ENCODE results near the gene AQR. TPM values are rescaled to one million over a fixed set of nuclear protein-coding genes. Genes with fewer than 3 reads are reported as not detected.

AQR gene
- total and polyA plus RNA-seq, 2 of the 8 experiments (the other 6 are each of a cell fraction or from before 2014, with no cell fraction given): 34.5 to 57.6 TPM

DNA sequence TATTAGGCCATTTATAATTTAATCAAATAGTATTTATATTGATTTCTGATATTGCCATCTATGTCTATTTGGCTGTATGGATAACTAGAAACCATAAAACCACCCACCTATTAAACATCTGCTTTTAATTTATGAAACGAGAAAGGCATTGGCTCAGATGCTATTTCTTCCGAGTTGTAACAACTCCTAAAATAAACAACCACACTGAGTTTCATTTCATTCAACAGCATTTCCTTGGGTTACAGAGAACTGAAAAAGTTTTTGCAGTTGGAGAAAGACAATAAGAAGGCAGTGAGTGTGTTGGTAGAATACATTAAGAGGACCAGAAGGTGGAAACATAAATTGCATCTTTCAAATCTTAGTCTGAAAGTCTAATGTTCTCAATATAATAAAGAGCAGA lies 79.1 kb downstream of the AQR start:
- Histone ChIP-seq H3K4ac (replicated peaks; ENCODE audit: insufficient read length, low read depth, low read length) (no peak overlapping the region), H3K4me3 (ENCODE audit: extremely low read depth in 1 of 4, insufficient read depth in 2 of 4, low read depth in 3 of 4, low read length in 4 of 4) (no peak overlapping the region), H4K5ac (ENCODE audit: insufficient read length, low read depth, low read length) (no peak overlapping the region), H3K14ac (ENCODE audit: insufficient read length) (no peak overlapping the region), H3K23me2 (ENCODE audit: low read depth, low read length) (no peaks in the 10 kb centered on the region), H3K79me2 (ENCODE audit: control insufficient read depth in 1 of 2, insufficient read depth in 2 of 2, low read length in 2 of 2) (no peaks in the 10 kb centered on the region), H2AK5ac (ENCODE audit: low read depth, low read length) (no peak overlapping the region), H2AFZ (ENCODE audit: low read length) (no peak overlapping the region), H4K8ac (ENCODE audit: extremely low read depth, insufficient read depth, low read length) (no peak overlapping the region), H2BK12ac (ENCODE audit: low read depth, low read length) (no peak overlapping the region), H3K79me1 (ENCODE audit: low read depth, low read length) (no peaks in the 10 kb centered on the region), H3K9ac (replicated peaks in 1 of 4; ENCODE audit: extremely low read depth in 1 of 4, low read depth in 3 of 4, low read length in 3 of 4) (no peak overlapping the region), H2BK5ac (ENCODE audit: low read depth, low read length) (no peak overlapping the region), H3K27ac (ENCODE audit: low read depth, low read length) (no peak overlapping the region), H2BK120ac (replicated peaks; ENCODE audit: low read depth, low read length) (no peak overlapping the region), H2BK20ac (ENCODE audit: low read length) (no peak overlapping the region), H4K20me1 (replicated peaks in 1 of 2; ENCODE audit: control insufficient read depth in 1 of 2, insufficient read depth in 2 of 2, low read length in 2 of 2) (no peaks in the 10 kb centered on the region), H4K91ac (replicated peaks; ENCODE audit: insufficient read length, low read length) (no peak overlapping the region), H3K36me3 (ENCODE audit: control insufficient read depth in 2 of 4, insufficient read depth in 4 of 4, low read length in 3 of 4) (peaks cover 5 to 51% (median 16%) of the 10 kb centered on the region in 4 experiments; a peak in 7 of 8 replicates), H3K27me3 (replicated peaks in 1 of 4; ENCODE audit: control insufficient read depth in 3 of 4, extremely low read depth in 1 of 4, insufficient read depth in 3 of 4, low read length in 3 of 4) (no peaks in the 10 kb centered on the region), H3K23ac (ENCODE audit: insufficient read length) (no peak overlapping the region), H3K56ac (replicated peaks; ENCODE audit: insufficient read length, low read depth, low read length) (no peak overlapping the region), H3K18ac (ENCODE audit: extremely low read depth, low read length) (no peak overlapping the region), H3K4me2 (ENCODE audit: insufficient read depth in 1 of 2, low read depth in 2 of 2, low read length in 2 of 2) (no peak overlapping the region), H2BK15ac (ENCODE audit: low read length) (no peak overlapping the region), H3K4me1 (replicated peaks in 1 of 4; ENCODE audit: control insufficient read depth in 3 of 4, insufficient read depth in 4 of 4, low read length in 3 of 4) (peaks cover 0 to 2% (median 0%) of the 10 kb centered on the region in 4 experiments; a peak in 2 of 7 replicates), H3K9me3 (ENCODE audit: insufficient read depth in 2 of 2, low read depth in 1 of 2, low read length in 1 of 2) (no peaks in the 10 kb centered on the region)
- CTCF ChIA-PET (ENCODE audit: partially characterized antibody): interaction anchor here (1.6 kb wide), 1 partner anchor 30 kb away, joined by 4 read pairs; no protein-coding TSS in a partner anchor
- FAIRE-seq (no peak), DNase-seq (ENCODE audit: low read depth in 1 of 2, low spot score in 2 of 2) (no peak)
- TF ChIP-seq SP1 (IDR thresholded peaks at IDR 0.05; ENCODE audit: low read depth, low read length) (no peak), HDAC6 (IDR thresholded peaks at IDR 0.05; ENCODE audit: low read depth, low read length) (no peak)
- POLR2A ChIA-PET (ENCODE audit: partially characterized antibody): interaction anchor here (0.9 kb wide), 1 partner anchor 13 kb away, joined by 3 read pairs; no protein-coding TSS in a partner anchor
- 92% methylated on average over 2 of the region's 2 CpGs; no CpG with 5 or more reads in 1 of the 2 experiments for WGBS, 2 experiments (ENCODE audit: extremely low coverage in 1 of 2, insufficient coverage in 1 of 2, insufficient read length in 1 of 2, insufficient replicate concordance in 2 of 2, low coverage in 1 of 2, low lambda C conversion rate in 2 of 2, missing lambda C conversion rate in 1 of 2)
